Measurements from ENCODE around the gene TENT4A. TPM values are rescaled to one million over a fixed set of nuclear protein-coding genes. Genes with fewer than 3 reads are reported as not detected.
"Not testable (repeated sequence)": the region's sequence is repeated elsewhere in the genome, so short reads cannot be mapped to it uniquely, and the experiment has no call there.

The TENT4A gene
- total RNA-seq, 1 donor from 2014 or later, result 7.8 TPM

DNA sequence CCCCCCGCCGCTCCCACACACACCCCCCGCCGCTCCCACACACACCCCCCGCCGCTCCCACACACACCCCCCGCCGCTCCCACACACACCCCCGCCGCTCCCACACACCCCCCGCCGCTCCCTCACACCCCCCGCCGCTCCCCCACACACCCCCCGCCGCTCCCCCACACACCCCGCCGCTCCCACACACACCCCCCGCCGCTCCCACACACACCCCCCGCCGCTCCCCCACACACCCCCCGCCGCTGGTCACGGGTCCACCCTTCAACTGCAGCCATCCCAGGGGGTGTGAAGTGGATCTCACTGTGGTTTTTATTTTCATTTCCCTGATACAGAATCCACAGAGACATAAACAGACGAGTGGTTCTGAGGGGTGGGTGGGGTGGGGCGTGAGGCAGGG, 61.0 kb downstream of the TENT4A start:
- not testable (repeated sequence) for DNase-seq

DNA sequence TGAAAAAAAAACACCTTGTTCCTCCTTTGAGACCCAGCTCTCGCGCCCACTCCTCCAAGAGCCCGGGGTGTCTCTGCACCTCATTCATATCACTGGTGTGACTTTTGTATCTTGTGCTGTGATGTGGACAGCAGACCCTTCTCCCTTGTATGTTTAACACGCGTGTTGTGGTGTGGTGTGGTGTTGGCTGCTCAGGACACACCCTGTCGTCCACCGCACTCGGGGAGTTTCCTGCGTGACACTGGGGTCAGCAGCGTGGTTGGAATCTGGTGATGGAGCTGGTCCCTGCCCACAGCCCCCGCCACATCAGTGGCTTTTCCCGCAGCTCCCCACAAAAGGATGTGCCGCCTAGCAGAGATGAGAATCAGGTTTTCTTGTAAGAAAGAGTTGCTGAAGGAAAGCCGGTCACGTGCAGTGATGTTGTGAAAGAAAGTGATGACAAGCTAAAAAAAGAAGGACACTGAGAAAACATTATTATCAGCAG, 61.5 kb downstream of the TENT4A start:
- no peak for DNase-seq

DNA sequence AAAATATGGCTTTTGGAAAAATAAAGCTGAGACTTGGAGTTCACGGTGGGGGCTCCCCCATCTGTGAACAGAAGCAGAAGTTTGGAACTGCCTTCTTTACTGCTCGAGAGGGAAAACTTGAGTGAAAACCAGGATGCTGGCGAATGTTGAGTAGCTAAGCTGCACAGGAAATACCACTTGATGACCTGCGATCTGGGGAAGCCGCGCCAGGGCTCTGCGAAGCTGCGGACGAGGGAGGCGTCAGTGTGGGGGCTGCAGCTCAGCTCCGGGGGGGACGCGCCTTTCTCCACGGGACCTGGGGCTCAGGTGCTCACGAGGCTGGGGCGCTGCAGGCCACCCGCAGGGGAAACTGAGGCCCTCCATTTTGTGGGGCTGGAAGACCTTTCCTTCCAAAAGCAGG, 62.3 kb downstream of the TENT4A start:
- DNase-seq, result peak; percentile 46

DNA sequence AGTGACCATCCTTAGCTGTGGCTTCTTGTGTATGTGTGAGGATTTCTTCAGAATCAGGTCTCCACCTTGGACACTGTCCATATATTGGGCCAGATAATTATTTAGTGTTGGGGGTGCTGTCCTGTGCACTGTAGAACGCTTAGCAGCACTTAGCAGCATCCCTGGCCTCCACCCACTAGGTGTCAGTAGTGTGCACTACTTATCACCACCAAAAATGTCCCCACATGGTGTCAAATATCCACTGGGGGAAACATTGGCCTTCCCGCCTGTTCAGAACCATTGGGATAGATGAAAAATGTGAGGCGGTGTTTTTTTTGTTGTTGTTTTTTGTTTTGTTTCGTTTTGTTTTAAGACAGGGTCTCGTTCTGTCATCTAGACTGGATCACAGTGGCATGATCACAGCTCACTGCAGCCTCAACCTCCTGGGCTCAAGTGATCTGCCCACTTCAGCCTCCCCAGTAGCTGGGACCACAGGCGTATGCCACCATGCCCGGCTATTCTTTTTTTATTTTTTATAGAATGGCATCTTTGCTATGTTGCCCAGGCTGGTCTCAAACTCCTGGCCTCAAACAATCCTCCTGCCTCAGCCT, 67.7 kb downstream of the TENT4A start:
- DNase-seq, result peak; percentile 33

DNA sequence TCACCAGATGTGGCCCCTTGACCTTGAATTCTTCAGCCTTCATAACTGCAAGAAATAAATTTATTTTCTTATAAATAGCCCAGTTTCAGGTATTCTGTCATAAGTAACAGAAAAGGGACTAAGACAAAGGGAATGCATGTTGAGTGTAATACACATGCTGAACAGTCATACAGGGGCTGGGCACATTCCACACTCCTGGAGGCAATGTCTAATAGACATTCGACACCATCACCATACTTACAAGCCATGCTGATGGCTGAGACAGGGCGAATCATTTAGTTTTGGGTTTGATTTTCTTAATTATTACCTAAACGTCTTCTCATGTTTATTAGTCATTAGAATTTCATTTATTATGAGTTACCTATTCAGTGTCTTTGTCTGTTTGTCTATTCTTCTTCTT, 68.5 kb downstream of the TENT4A start:
- no peak for DNase-seq

DNA sequence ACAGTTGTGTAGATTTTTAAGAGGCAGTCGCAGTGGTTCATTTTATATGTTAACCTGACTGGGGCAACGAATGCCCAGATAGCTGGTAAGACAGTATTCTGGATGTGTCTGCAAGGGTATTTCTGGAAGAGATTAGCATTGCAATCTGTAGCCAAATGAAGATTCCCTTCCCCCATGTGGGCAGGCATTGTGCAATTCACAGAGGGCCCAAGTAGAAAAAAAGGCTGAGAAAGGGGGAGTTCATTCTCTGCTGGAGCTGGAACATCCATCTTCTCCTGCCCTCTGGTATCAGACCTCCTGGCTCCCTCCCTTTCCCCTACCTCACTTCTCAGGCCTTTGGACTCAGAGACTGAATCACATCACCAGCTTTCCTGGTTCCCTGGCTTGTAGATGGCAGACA, 70.6 kb downstream of the TENT4A start:
- DNase-seq, result no peak

DNA sequence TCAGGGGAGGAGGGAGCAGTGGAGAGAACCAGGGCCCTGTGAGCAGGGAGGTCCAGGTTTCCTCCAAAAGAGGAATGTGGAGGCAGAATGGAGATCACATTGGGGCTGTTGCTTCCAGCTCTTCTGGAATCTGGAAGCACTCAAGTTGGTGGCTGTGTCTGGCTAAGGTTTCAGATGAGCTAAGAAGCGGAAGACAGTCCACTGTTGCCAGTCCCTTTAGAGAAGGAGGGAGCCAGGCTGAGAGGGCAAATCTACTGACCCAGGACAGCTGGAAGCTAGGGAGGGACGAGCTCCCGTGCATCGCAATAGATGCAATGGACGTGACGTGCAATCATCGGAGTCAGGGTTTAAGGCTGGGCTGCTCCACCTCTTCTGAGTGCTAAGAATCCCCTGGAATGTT, 71.2 kb downstream of the TENT4A start:
- DNase-seq, result no peak

DNA sequence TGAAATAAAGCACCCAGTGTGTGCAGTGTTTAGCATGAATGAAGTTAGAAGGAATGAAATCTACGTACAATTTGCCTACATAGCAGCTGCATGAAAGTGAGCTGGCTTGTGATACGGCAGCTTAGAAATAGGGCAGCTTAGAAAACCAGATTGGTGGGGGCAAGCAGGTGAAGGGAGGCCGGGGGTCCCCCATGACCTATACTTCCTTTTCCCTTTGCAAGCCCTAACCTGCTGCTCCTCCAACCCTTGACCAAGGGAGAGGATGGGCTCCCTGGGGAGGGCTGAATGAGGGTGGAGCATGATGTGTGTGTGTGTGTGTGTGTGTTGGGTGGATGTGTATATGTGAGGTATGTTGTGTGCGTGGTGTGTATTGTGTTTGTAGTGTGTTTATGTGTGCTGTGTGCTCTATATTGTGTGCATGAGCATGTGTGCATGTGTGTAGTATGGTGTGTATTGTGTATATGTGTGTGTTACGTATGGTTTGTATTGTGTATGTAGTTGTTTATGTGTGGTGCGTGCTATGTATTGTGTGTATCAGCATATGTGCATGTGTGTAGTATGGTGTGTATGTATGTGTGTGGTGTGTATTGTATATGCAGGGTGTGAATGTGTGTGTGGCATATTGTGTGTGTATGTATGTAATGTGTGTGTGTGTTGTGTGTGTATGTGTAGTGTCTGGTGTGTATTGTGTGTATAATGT, 72.1 kb downstream of the TENT4A start:
- DNase-seq, result no peak

DNA sequence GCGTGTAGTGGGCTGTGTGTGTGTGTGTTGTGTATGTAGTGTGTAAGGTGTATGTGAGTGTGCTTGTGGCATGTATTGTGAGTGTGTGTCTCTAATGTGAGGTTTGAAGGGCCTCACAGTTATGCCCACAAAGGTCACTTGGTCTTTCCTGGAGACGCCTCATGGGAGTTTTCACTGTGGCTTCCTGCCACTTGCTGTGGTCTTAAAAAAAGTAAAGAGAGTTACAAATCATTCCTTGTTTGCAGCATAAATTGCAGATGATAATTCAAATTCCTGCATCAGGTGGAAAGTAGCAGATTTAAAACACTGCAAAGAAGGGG, 72.6 kb downstream of the TENT4A start:
- DNase-seq, result no peak

DNA sequence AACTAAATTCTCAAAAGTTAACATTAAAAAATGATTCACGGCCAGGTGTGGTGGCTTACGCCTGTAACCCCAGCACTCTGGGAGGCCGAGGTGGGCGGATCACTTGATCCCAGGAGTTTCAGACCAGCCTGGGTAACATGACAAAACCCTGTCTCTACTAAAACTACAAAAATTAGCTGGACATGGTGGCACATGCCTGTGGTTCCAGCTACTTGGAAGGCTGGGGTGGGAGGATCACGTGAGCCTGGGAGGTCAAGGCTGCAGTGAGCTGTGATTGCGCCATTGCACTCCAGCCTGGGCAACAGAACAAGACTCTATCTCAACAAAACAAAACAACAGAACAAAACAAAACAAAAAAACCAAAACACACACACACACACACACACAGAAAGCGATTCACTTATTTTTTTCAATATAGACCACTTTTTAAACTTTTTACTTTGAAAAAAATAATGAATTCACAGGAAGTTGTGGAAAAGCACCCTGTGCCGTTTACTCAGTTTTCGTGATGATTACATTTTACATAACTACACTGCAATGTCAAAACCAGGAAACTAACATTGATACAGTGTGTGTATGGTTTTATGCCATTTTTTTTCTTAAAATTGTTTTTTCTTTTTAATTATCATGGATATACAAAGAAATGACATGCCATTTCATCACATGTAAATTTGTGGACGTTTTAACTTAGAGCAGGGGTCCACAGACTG, 73.7 kb downstream of the TENT4A start:
- DNase-seq, result no peak

DNA sequence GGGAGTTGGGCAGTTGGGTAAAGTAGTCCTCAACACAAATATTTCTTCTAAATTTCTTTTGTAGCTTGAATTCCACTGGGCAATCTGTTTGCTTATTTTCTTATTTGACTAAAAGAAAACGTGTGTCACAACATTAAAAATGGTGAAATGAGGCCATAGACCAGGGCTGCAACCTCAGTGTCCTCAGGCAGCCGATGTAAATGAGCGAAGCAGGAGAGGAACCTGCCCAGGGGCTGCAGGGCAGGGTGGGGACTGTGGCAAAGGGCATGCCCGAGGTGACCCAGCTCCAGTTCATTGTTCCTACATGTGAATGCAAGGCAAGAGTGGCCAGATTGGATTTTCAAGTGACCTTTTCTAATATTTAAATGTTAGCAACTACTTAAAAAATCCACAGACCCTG, 74.7 kb downstream of the TENT4A start:
- no peak for DNase-seq

DNA sequence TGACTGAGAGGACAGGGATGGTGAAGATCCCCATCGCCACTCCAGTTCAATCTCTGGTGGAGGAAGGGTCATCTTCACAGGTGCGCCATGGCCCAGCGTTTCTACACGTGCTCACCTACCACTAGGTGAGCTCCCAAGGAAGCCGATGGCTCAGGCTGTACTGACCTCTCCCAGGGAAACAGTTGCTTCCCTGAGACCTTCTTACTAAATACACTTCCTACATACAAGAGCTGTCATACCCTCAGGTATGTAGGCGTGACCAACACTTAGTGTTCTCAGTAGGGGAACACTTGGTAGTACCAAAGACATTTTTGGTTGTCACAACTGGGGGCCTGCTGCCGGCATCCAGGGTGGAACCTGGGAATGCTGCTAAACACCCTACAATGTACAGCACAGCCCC, 75.2 kb downstream of the TENT4A start:
- DNase-seq, result no peak

DNA sequence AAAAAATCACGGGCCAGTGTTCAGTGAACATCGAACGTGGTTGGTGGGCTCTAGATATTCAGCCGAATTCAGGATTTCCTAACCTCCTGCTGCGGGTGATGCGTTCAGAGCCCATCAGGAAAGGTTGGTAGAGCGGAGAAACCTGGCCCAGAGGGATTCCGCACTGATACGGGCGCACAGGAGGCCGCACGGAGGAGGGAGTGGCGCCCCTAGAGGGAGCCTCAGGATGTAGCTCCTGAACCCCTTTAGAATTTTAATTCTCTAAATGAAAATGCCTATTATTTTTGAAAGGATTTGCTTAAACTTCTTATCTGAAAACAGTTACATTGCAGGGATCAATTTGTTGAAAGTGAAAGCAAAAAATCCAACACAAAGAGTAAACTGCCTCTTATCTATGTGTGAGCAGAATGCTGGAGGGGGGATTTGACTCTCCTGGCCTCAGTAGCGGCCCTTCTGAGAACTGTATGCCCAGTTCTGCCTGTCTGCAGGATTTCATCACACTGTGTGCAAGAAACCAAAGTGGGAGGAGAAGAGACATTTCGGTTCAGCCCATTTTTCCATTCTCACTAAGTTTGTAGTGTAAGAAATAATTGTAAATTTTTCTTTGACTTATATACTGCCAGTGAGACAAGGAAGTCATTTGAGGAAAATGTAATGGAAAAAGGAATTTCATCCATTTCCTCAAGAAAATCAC, 75.9 kb downstream of the TENT4A start:
- peak; percentile 23 for DNase-seq

DNA sequence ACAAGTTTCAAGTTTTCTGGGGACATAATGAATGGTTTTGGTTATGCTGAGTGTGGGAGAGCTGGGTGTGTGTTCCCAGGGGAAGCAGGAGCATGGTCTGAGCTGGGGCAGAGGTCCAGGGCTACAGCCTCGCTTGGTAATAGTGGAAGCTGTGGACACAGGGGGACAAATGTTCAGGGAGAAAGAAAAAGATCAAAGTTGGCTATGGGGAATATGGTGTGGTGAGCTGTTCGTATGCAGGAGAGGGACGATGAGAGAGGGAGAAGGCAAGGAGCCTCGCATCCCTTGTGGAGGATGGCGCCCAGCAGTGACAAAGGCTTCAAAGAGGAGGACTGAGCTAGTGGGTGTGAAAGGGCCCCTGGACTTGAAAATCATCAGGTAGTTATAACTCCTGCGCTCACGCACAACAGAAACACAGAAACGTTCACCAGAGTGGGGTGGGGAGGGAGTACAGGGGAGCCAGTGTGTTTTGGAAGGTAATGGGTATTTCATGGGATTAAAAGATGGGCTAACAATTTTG, 77.2 kb downstream of the TENT4A start:
- no peak for DNase-seq

DNA sequence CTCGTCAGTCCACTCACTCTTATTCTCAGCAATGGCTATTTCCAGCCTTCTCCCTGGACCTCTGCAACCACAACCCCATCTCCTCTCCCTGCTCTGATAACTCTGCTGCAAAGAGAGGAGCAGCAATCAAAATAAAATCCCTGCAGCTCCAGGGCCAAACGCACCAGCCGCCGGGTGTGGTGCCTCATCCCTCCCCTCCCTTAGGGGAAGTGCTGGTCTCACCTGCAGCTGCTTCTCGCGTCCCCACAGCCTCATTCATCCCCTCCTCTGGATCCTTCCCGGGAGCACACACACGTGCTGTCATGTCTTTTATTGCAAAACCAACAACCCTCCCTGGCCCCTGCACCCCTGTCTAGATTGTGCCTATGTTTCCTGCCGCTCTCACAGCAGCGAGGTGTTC, 77.8 kb downstream of the TENT4A start:
- DNase-seq, result no peak

DNA sequence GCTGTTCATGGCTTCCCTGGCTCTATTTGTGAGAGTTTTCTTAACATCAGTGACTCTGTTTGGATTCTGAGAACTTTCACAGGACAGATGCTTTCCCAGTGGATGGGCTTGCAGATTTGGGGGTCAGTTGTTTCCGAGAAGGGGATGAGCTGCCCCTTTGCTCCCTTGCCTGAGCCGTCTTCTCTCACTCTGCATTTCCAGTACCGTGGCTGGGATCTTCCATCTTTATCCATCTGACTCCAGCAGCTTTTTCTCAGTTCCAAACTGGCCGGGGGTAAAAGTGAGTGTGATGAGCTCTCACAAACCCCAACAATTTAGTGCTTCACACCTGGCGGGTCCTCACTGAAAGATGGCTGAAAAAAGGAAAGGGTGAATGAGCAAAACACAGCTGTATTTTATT, 79.1 kb downstream of the TENT4A start:
- no peak for DNase-seq

DNA sequence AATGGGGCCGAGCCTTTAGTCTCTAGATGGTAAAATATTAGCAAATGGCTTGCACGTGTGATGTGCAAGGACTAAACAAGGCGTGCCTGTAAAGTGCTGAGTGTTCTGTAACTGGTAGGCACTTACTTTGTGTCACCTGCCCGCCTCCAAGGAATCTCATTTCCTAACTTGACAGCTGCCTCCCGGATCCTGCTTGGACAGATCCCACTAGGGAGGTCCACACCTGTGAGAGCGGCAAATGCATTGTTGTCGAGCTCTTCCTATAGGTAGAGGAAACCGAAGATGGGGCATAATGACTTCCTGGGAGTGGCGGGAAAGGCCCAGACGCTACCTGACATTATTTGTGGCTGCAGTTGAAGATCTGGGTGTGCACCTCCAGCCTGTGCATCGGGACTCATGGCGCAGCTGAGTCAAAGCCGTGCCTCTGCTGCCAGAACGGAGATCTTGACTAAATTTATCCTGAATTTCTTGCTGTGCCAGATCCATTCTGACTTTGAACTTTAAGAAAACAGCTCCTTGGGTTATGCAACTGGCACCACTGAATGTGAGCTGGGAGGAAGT, 79.8 kb downstream of the TENT4A start:
- DNase-seq, result no peak

DNA sequence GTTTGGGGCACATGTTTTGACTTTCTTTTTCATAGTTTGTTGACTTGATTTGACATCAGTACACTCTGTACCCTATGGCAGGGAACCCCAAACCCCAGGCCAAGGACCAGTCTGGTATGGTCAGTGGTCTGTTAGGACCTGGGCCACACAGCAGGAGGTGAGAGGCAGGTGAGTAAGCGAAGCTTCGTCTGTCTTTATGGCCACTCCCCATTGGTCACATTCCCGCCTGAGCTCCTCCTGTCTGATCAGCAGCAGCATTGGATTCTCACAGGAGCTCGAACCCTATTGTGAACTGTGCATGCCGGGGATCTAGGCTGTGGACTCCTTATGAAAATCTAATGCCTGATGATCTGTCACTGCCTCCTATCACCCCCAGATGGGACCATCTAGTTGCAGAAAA, 88.0 kb downstream of the TENT4A start:
- no peak for DNase-seq

DNA sequence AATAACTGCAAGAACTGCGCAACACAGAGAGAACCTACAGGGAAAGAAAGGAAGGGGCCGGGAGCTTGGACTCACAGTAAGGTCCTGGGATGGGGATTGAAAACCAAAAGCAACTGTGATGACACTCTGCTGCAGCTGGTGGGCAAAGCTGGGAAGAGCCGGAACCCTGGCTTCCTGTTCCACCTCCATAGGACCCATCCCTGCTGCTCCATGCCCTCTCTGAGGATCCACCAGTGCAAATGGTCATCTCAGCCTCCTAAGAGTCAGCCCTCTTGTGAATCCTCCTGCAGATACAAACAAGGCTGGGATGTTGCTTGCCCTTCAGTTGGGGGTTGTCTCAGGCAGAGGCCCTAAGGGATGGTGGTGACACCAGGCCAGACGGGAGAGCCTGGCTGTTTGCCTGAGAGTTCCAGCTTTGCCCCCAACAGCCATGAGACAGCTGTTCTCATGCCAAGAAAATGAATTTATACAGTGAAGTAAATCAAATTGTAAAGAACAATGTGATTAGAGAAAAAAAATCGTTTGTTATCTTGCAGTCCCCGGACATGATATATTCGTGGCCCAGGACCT, 90.8 kb downstream of the TENT4A start:
- DNase-seq, result no peak

DNA sequence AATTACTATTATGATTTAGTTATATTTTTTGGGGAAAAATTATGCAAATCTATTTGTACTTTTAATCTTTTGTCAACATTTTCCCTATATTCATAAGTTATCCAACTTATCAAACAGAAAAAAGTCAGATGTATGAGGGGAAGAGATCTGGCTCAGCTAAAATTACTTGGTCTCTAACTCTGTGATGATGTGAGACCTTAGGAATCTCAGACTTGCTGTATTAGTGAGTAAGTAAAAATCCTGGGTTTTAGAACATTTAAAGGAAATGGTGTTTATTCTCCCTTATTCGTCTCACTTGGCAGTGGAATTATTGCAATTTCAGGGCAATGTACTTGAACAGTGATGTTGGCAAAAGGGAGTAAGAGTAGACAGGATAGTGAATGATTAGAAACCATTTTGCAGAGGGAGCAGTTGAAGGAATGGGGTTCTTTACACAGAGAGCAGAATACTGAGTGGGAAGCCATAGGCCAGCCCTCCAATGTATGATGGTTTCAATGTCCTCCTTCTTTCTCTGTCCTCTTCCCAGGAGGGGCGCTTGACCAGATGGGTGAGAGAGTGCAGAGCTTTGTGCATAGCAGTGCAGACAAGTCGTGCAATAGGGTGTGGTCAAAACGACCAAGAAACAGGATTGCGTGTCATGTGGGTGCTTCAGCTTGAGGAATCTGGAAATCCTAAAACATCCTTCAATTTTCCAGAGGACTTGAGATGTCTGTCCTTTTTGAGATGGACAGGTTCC, 91.7 kb downstream of the TENT4A start:
- no peak for DNase-seq

DNA sequence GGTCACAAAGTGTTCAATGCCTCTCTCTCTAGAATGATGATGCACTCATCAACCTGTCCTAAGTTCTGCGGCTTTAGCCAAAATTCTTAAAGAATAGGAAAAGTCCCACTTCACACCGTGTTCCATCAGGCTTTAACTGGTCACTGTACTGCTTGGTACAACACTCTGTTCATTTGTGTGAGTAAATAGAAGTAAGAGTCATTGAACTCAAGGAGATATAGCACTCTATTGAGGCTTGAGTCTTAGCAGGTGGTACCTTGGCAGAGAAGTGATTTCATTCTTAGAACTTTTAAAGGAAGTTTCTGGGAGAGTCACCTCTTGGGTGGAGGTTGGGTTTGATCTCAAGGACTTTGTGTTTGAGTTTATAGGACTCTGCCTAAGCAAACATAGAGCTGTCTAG, 92.6 kb downstream of the TENT4A start:
- DNase-seq, result no peak
